Neural progenitor cell (in vitro differentiated cells): ENCODE data around the gene KCNMB2. TPM values are rescaled to one million over a fixed set of nuclear protein-coding genes. Genes with fewer than 3 reads are reported as not detected.

Experiments
- DNase-seq: peaks from one replicate; pipeline ENCODE4 v3.0.0-alpha.2; 2016; ENCODE audit warnings: low spot score
- H2AFZ ChIP-seq: fragments of 200-600 bp; sonication (generic); replicated peaks from 2 replicates; pipeline ENCODE4 v1.6.1; 2016; ENCODE audit warnings: antibody characterized with exemption
- H3F3A ChIP-seq: fragments of 200-600 bp; sonication (generic); 2 replicates; pipeline ENCODE4 v1.6.1; 2016; ENCODE audit warnings: antibody characterized with exemption, low read depth
- H3K27ac ChIP-seq: fragments of 200-600 bp; sonication (generic); 2 replicates; pipeline ENCODE4 v1.5.1; 2016; ENCODE audit warnings: mild to moderate bottlenecking
- H3K27me3 ChIP-seq: fragments of 200-600 bp; sonication (generic); 2 replicates; pipeline ENCODE4 v1.6.1; 2016; ENCODE audit warnings: mild to moderate bottlenecking, moderate library complexity
- H3K36me3 ChIP-seq: fragments of 200-600 bp; sonication (generic); 2 replicates; pipeline ENCODE4 v1.5.1; 2016
- H3K4me1 ChIP-seq: fragments of 200-600 bp; sonication (generic); 2 replicates; pipeline ENCODE4 v1.6.1; 2016; ENCODE audit warnings: mixed run types
- H3K4me2 ChIP-seq: fragments of 200-600 bp; sonication (generic); 2 replicates; pipeline ENCODE4 v1.6.1; 2016
- H3K4me3 ChIP-seq: fragments of 200-600 bp; sonication (generic); 2 replicates; pipeline ENCODE4 v1.5.1; 2016
- H3K79me2 ChIP-seq: fragments of 200-600 bp; sonication (generic); 2 replicates; pipeline ENCODE4 v1.6.1; 2016; ENCODE audit warnings: low read depth
- H3K9ac ChIP-seq: fragments of 200-600 bp; sonication (generic); 2 replicates; pipeline ENCODE4 v1.6.1; 2016
- H3K9me3 ChIP-seq: fragments of 200-600 bp; sonication (generic); 2 replicates; pipeline ENCODE4 v1.5.1; 2016; ENCODE audit warnings: low read depth
- H4K20me1 ChIP-seq: fragments of 200-600 bp; sonication (generic); 2 replicates; pipeline ENCODE4 v1.6.1; 2016; ENCODE audit warnings: low read depth
- H3K27ac Mint-ChIP-seq: 3 replicates; pipeline ENCODE4 v1.8.0; 2021; ENCODE audit warnings: mixed read lengths
- H3K27me3 Mint-ChIP-seq: 2 replicates; pipeline ENCODE4 v1.8.0; 2022; ENCODE audit warnings: low read depth, mild to moderate bottlenecking, inconsistent platforms, moderate library complexity, mixed read lengths; ENCODE audit not compliant: insufficient read depth
- H3K36me3 Mint-ChIP-seq: 3 replicates; pipeline ENCODE4 v1.8.0; 2021; ENCODE audit warnings: mixed read lengths
- H3K4me1 Mint-ChIP-seq: 3 replicates; pipeline ENCODE4 v1.8.0; 2021; ENCODE audit warnings: mixed read lengths
- H3K4me3 Mint-ChIP-seq: 3 replicates; pipeline ENCODE4 v1.8.0; 2021; ENCODE audit warnings: mild to moderate bottlenecking, moderate library complexity, mixed read lengths
- H3K9me3 Mint-ChIP-seq: 3 replicates; pipeline ENCODE4 v1.8.0; 2020; ENCODE audit warnings: mixed read lengths
- CTCF ChIP-seq: fragments of 200-600 bp; sonication (generic); IDR thresholded peaks from 2 replicates; pipeline ENCODE4 v1.5.1; 2017; ENCODE audit warnings: antibody characterized with exemption, mild to moderate bottlenecking
- EZH2 ChIP-seq: fragments of 200-600 bp; sonication (generic); IDR thresholded peaks from 2 replicates; pipeline ENCODE4 v1.6.1; 2017; ENCODE audit warnings: antibody characterized with exemption, mild to moderate bottlenecking, moderate library complexity
- EZH2phosphoT487 ChIP-seq: fragments of 200-600 bp; sonication (generic); IDR thresholded peaks from 2 replicates; pipeline ENCODE4 v1.6.1; 2017; ENCODE audit warnings: antibody characterized with exemption
- total RNA-seq: library from RNA; depleted of rRNA; stranded (reverse); fragments of >200 nt; gene quantifications from 2 replicates; pipeline ENCODE4 v1.2.3, GENCODE V29; 2015; ENCODE audit warnings: low replicate concordance

Gene KCNMB2
- total RNA-seq, 1 donor from 2014 or later: not detected

- H3K9ac ChIP-seq: no peak overlapping the region
- no peaks in the 10 kb centered on the region for H4K20me1 ChIP-seq
- H3K4me2 ChIP-seq: no peak overlapping the region
- no peaks in the 10 kb centered on the region for H3K36me3 ChIP-seq
- no peaks in the 10 kb centered on the region for H3K4me1 Mint-ChIP-seq
- H3K27me3 Mint-ChIP-seq: no peaks in the 10 kb centered on the region
- no peaks in the 10 kb centered on the region for H3K9me3 ChIP-seq
- H3K27me3 ChIP-seq: no peaks in the 10 kb centered on the region
- TF ChIP-seq EZH2phosphoT487 (no peak), CTCF (no peak), EZH2 (no peak)
- no peaks in the 10 kb centered on the region for H3K4me1 ChIP-seq
- H3F3A ChIP-seq: no peaks in the 10 kb centered on the region
- H3K4me3 ChIP-seq: no peak overlapping the region
- H3K27ac ChIP-seq: no peak overlapping the region
- DNase-seq: no peak
- no peak overlapping the region for H3K4me3 Mint-ChIP-seq
- H3K36me3 Mint-ChIP-seq: no peaks in the 10 kb centered on the region
- no peaks in the 10 kb centered on the region for H3K79me2 ChIP-seq
- H3K27ac Mint-ChIP-seq: no peak overlapping the region
- no peaks in the 10 kb centered on the region for H3K9me3 Mint-ChIP-seq
- no peak overlapping the region for H2AFZ ChIP-seq
Measured at GRCh38 chr3:178752843-178753242, 216.6 kb downstream of the KCNMB2 start.

GRCh38 chr3:178754852-178755510, 218.7 kb downstream of the KCNMB2 start:
- H3K9ac ChIP-seq: no peak overlapping the region
- Mint-ChIP-seq H3K27me3 (no peaks in the 10 kb centered on the region), H3K4me3 (no peak overlapping the region), H3K9me3 (no peaks in the 10 kb centered on the region), H3K36me3 (no peaks in the 10 kb centered on the region), H3K4me1 (no peaks in the 10 kb centered on the region), H3K27ac (no peak overlapping the region)
- no peak overlapping the region for H3K27ac ChIP-seq
- H3K4me2 ChIP-seq: no peak overlapping the region
- no peaks in the 10 kb centered on the region for H3K27me3 ChIP-seq
- H3K4me1 ChIP-seq: no peaks in the 10 kb centered on the region
- no peaks in the 10 kb centered on the region for H3F3A ChIP-seq
- no peak overlapping the region for H3K4me3 ChIP-seq
- no peaks in the 10 kb centered on the region for H3K36me3 ChIP-seq
- TF ChIP-seq EZH2phosphoT487 (no peak), EZH2 (no peak), CTCF (no peak)
- no peaks in the 10 kb centered on the region for H4K20me1 ChIP-seq
- DNase-seq: no peak
- no peaks in the 10 kb centered on the region for H3K79me2 ChIP-seq
- H2AFZ ChIP-seq: no peak overlapping the region
- no peaks in the 10 kb centered on the region for H3K9me3 ChIP-seq

- Histone ChIP-seq H3K4me3 (no peak overlapping the region), H2AFZ (no peak overlapping the region), H3K4me2 (no peak overlapping the region), H3K36me3 (no peaks in the 10 kb centered on the region), H4K20me1 (no peaks in the 10 kb centered on the region), H3K79me2 (no peaks in the 10 kb centered on the region), H3F3A (no peaks in the 10 kb centered on the region), H3K4me1 (no peaks in the 10 kb centered on the region), H3K9ac (no peak overlapping the region), H3K9me3 (no peaks in the 10 kb centered on the region), H3K27ac (no peak overlapping the region), H3K27me3 (no peaks in the 10 kb centered on the region)
- no peaks in the 10 kb centered on the region for H3K4me1 Mint-ChIP-seq
- H3K27me3 Mint-ChIP-seq: peaks cover 2% of the 10 kb centered on the region
- H3K27ac Mint-ChIP-seq: no peak overlapping the region
- no peak overlapping the region for H3K4me3 Mint-ChIP-seq
- no peaks in the 10 kb centered on the region for H3K9me3 Mint-ChIP-seq
- TF ChIP-seq EZH2phosphoT487 (no peak), CTCF (no peak), EZH2 (no peak)
- H3K36me3 Mint-ChIP-seq: no peaks in the 10 kb centered on the region
- no peak for DNase-seq
Measured at GRCh38 chr3:178761024-178761423, 224.8 kb downstream of the KCNMB2 start.
